A204.1 (cell line): ENCODE data around the gene MMP17.

Experiments used
- FAIRE-seq: peaks from 2 replicates; lab custom pipeline; 2012; peaks lifted over from hg19 to GRCh38; lab: Jason Lieb, UNC

MMP17 gene

DNA sequence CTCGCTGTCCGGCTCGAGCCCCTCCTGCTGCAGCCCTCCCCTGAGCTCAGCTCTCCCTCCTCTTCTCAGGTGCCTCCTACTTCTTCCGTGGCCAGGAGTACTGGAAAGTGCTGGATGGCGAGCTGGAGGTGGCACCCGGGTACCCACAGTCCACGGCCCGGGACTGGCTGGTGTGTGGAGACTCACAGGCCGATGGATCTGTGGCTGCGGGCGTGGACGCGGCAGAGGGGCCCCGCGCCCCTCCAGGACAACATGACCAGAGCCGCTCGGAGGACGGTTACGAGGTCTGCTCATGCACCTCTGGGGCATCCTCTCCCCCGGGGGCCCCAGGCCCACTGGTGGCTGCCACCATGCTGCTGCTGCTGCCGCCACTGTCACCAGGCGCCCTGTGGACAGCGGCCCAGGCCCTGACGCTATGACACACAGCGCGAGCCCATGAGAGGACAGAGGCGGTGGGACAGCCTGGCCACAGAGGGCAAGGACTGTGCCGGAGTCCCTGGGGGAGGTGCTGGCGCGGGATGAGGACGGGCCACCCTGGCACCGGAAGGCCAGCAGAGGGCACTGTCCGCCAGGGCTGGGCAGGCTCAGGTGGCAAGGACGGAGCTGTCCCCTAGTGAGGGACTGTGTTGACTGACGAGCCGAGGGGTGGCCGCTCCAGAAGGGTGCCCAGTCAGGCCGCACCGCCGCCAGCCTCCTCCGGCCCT, 22.8 kb downstream of the MMP17 start:
- FAIRE-seq: no peak

- FAIRE-seq: no peak
Measured at GRCh38 chr12:131851741-131852550, 23.8 kb downstream of the MMP17 start.

GRCh38 chr12:131852551-131853299, 24.5 kb downstream of the MMP17 start:
- no peak for FAIRE-seq

GRCh38 chr12:131853832-131854797, 25.9 kb downstream of the MMP17 start:
- no peak for FAIRE-seq

GRCh38 chr12:131854861-131855476, 26.8 kb downstream of the MMP17 start:
- no peak for FAIRE-seq

GRCh38 chr12:131855521-131856142, 27.4 kb downstream of the MMP17 start:
- FAIRE-seq: no peak

DNA sequence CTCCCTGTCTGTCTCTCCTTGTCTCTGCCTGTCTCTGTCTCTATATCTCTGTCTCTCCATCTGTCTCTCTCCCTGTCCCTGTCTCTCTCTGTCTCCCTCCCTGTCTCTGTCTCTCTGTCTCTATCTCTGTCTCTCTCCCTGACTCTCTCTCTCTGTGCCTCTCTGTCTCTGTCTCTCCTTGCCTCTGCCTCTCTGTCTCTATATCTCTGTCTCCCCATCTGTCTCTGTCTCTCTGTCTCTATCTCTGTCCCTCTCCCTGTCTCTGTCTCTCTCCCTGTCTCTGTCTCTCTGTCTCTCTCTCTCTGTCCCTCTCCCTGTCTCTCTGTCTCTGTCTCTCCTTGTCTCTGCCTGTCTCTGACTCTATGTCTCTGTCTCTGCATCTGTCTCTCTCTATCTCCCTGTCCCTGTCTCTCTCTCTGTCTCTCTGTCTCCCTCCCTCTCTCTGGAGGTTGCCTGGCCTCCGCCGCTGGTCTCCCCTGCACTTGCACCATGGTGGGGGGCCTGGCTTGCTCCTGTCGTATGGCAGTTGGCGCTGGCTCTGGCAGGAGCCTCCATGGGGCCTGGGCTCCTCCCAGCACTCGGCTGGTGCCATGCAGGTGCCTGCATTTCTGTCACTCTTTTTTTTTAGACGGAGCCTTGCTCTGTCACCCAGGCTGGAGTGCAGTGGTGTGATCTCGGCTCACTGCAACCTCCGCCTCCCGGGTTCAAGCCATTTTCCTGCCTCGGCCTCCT, 28.3 kb downstream of the MMP17 start:
- no peak for FAIRE-seq

DNA sequence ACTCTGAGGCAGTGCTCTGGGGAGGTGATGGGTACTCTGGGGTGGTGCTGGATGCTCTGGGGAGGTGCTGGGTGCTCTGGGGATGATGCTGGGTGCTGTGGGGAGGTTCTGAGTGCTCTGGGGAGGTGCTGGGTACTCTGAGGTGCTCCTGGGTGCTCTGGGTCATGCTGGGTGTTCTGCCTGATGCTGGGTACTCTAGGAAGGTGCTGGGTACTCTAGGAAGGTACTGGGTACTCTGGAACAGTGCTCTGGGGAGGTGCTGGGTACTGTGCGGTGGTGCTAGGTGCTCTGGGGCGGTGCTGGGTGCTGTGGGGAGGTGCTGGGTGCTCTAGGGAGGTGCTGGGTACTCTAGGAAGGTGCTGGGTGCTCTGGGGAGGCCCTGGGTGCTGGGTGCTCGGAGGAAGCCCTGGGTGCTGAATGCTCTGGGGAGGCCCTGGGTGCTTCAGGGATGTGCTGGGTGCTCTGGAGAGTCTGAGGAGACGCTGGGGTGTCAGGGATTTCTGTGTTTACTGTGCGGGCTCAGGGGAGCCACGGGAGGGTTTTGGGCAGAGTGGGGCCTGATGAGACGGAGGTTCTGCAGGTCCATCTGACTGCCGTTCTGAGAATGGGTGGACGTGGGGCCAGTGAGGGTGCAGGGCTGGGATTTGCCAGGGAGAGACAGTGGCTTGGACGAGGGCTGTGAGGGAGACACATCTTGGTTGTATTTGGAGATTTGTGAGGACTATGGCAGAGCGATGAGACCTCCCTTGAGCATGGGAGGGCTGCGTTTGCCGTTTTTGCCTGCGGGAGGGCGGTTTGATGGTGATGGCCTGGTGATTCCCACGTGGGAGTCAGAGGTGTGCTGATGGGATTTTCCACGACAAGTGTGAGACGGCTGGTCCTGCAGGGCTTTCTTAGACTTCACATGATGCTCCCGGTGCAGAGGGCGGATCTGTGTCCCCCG, 30.0 kb downstream of the MMP17 start:
- FAIRE-seq: no peak

DNA sequence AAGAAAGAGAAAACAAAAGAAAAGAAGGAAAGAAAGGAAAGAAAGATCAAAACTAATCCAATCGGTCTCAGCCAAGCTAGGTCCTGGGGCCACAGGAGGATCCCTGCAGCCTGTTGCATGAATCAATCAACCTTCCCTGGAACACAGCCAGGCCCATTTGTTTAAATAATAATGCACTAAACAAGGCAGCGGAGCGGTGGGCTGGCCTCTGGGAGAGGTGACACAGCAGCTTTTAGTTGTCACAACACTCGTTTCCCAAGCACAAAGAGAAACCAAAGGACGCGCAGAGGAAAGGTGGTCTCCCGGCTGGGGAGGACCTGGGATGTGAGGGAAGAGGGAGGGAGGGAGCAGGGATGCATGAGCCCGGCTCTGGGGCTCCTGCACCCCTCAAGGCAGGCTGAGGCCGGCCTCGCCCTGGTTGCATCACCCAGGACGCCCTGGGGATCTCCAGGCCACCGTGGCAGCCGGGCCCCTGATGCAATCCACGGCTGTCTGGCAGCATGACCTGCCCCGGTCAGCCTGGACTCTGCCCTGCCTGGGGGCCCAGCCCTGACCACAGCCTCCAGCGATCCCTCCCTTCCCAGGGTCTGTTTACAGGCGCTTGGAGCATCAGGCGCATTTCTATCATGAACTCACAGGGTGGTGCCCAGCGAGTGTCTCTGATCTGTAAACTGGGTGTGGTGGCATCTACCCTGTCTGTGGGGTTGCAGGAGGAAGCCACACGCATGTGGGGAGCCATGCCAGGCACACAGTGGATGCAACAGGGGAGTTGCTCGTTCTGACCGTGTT, 32.5 kb downstream of the MMP17 start:
- no peak for FAIRE-seq

DNA sequence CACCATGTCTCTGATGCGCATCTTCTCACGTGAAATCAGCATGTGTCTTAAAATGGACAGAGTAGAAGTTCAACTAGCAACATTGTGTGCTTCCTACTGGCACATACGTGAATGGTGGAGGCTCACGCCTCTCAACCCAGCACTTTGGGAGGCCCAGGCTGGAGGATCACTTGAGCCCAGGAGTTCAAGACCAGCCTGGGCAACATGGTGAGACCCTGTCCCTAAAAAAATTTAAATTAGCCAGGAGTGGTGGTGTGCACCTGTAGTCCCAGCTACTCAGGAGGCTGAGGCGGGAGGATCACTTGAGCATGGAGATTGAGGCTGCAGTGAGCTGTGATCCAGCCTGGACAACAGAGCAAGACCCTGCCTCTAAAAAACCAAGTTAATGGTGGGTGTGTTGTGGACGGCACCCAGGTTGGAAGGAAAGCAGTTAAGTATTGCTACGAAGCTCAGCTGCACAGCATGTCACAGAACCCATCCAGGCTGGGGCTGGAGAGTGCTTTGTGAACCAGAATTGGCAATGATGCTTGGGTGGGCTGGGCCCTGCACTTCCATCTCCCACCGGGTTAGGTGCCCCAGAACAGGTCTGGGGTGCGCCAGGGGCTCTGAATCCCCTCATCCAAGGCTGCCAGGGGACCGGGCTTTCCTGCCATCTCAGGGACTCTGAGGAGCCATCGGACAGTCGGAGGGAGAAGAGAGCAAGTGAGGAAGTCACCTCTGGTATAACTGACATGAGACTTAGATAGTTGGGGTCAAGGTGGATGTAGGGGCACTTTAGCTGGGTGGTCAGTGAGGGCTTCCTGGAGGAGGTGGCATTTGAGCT, 33.3 kb downstream of the MMP17 start:
- no peak for FAIRE-seq

- FAIRE-seq: no peak
Measured at GRCh38 chr12:131862084-131862441, 33.9 kb downstream of the MMP17 start.

DNA sequence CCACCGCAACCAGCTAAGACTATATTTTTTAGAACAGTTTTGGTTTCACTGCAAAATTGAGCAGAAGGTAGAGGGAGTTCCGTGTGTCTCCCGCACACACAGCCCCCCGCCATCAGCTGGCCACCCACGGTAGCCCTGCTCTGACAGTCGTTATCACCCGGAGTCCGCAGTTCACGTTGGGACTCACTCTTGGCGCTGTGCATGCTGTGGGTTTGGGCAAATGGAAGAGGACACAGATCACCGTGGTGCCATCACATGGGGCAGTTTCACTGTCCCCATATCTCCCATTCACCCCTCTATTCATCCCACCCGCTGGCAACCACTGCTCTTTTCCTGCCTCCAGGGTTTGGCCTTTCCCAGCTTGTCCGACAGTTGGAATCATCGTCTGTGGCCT, 34.4 kb downstream of the MMP17 start:
- no peak for FAIRE-seq

GRCh38 chr12:131862994-131863710, 35.0 kb downstream of the MMP17 start:
- no peak for FAIRE-seq

GRCh38 chr12:131863711-131864396, 35.7 kb downstream of the MMP17 start:
- FAIRE-seq: no peak

GRCh38 chr12:131864469-131864868, 36.3 kb downstream of the MMP17 start:
- FAIRE-seq: no peak
